ENCODE data around the gene SLC35E1.
"Not testable (repeated sequence)": the region's sequence is repeated elsewhere in the genome, so short reads cannot be mapped to it uniquely, and the experiment has no call there.

SLC35E1 gene

GRCh38 chr19:16581145-16581970, 9.1 kb upstream of the SLC35E1 start:
- DNase-seq (ENCODE audit: low spot score) = no peak

GRCh38 chr19:16579381-16579780, 7.2 kb upstream of the SLC35E1 start:
- no peak for DNase-seq (ENCODE audit: low spot score)

GRCh38 chr19:16577531-16577985, 5.3 kb upstream of the SLC35E1 start:
- no peak for DNase-seq (ENCODE audit: low spot score)

- no peak for DNase-seq (ENCODE audit: low spot score)
Observed at GRCh38 chr19:16576690-16577530, 4.7 kb upstream of the SLC35E1 start.

- no peak for DNase-seq (ENCODE audit: low spot score)
Observed at GRCh38 chr19:16575861-16576689, 3.9 kb upstream of the SLC35E1 start.

GRCh38 chr19:16575282-16575681, 3.1 kb upstream of the SLC35E1 start:
- DNase-seq (ENCODE audit: low spot score) = no peak

GRCh38 chr19:16573925-16574324, 1.7 kb upstream of the SLC35E1 start:
- DNase-seq (ENCODE audit: low spot score) = no peak

GRCh38 chr19:16573296-16573695, 1.1 kb upstream of the SLC35E1 start:
- DNase-seq (ENCODE audit: low spot score) = no peak

- peak; percentile 52 for DNase-seq (ENCODE audit: low spot score)
Observed at GRCh38 chr19:16571822-16572331, 338 bp downstream of the SLC35E1 start.

GRCh38 chr19:16571283-16571682, 932 bp downstream of the SLC35E1 start:
- DNase-seq (ENCODE audit: low spot score) = peak; percentile 62

GRCh38 chr19:16569609-16570320, 2.5 kb downstream of the SLC35E1 start:
- DNase-seq (ENCODE audit: low spot score) = no peak

- DNase-seq (ENCODE audit: low spot score) = no peak
Observed at GRCh38 chr19:16566702-16567101, 5.5 kb downstream of the SLC35E1 start.

- no peak for DNase-seq (ENCODE audit: low spot score)
Observed at GRCh38 chr19:16566161-16566560, 6.1 kb downstream of the SLC35E1 start.

- no peak for DNase-seq (ENCODE audit: low spot score)
Observed at GRCh38 chr19:16564842-16565241, 7.4 kb downstream of the SLC35E1 start.

- no peak for DNase-seq (ENCODE audit: low spot score)
Observed at GRCh38 chr19:16562608-16563025, 9.6 kb downstream of the SLC35E1 start.

GRCh38 chr19:16561382-16561781, 10.8 kb downstream of the SLC35E1 start:
- DNase-seq (ENCODE audit: low spot score) = no peak

- DNase-seq (ENCODE audit: low spot score) = no peak
Observed at GRCh38 chr19:16559780-16560276, 12.4 kb downstream of the SLC35E1 start.

- DNase-seq (ENCODE audit: low spot score) = no peak
Observed at GRCh38 chr19:16554776-16555175, 17.4 kb downstream of the SLC35E1 start.

- not testable (repeated sequence) for DNase-seq (ENCODE audit: low spot score)
Observed at GRCh38 chr19:16551902-16552301, 20.3 kb downstream of the SLC35E1 start.

- no peak for DNase-seq (ENCODE audit: low spot score)
Observed at GRCh38 chr19:16548956-16549355, 23.3 kb downstream of the SLC35E1 start.

All from RKO (cell line).